KBM-7 (cell line): Measurements from ENCODE around the gene DIP2C.
"Not testable (repeated sequence)": the region's sequence is repeated elsewhere in the genome, so short reads cannot be mapped to it uniquely, and the experiment has no call there.

Source experiments
- DNase-seq: peaks from one replicate; pipeline ENCODE4 v3.0.0-alpha.2; 2015
- in situ Hi-C: fragments of 300-500 bp; cut with MboI; formaldehyde crosslinking; loops from 2 replicates; pipeline ENCODE4 v1.14.3; 2020; ENCODE audit warnings: low sequenced_read_pairs, low pct_unique_long_range_greater_than_20kb, mixed read lengths

DIP2C gene

GRCh38 chr10:398954-399353, 290.5 kb downstream of the DIP2C start:
- DNase-seq: no peak
- in situ Hi-C loops: no loop called here

GRCh38 chr10:397321-398068, 292.0 kb downstream of the DIP2C start:
- in situ Hi-C loops: no loop called here
- no peak for DNase-seq

GRCh38 chr10:396535-397220, 292.8 kb downstream of the DIP2C start:
- no peak for DNase-seq
- in situ Hi-C loops: no loop called here

- no peak for DNase-seq
- in situ Hi-C loops: no loop called here
These were observed 293.4 kb downstream of the DIP2C start for GRCh38 chr10:396107-396506.

- in situ Hi-C loops: no loop called here
- DNase-seq: no peak
These were observed 293.8 kb downstream of the DIP2C start for GRCh38 chr10:395665-396064.

GRCh38 chr10:394439-395101, 294.9 kb downstream of the DIP2C start:
- in situ Hi-C loops: not testable (repeated sequence)
- peak; percentile 3 for DNase-seq

- no peak for DNase-seq
- in situ Hi-C loops: no loop called here
These were observed 295.6 kb downstream of the DIP2C start for GRCh38 chr10:393787-394438.

GRCh38 chr10:393106-393745, 296.2 kb downstream of the DIP2C start:
- in situ Hi-C loops: no loop called here
- DNase-seq: no peak

GRCh38 chr10:392705-393037, 296.8 kb downstream of the DIP2C start:
- in situ Hi-C loops: no loop called here
- no peak for DNase-seq

GRCh38 chr10:391847-392704, 297.4 kb downstream of the DIP2C start:
- no peak for DNase-seq
- in situ Hi-C loops: no loop called here

- in situ Hi-C loops: no loop called here
- no peak for DNase-seq
These were observed 298.2 kb downstream of the DIP2C start for GRCh38 chr10:391305-391704.

GRCh38 chr10:390449-391100, 298.9 kb downstream of the DIP2C start:
- no peak for DNase-seq
- in situ Hi-C loops: no loop called here

- DNase-seq: no peak
- in situ Hi-C loops: no loop called here
These were observed 299.5 kb downstream of the DIP2C start for GRCh38 chr10:389836-390448.

- in situ Hi-C loops: no loop called here
- DNase-seq: no peak
These were observed 300.1 kb downstream of the DIP2C start for GRCh38 chr10:389261-389790.

GRCh38 chr10:388661-389045, 300.8 kb downstream of the DIP2C start:
- in situ Hi-C loops: no loop called here
- DNase-seq: no peak

GRCh38 chr10:387909-388660, 301.4 kb downstream of the DIP2C start:
- in situ Hi-C loops: no loop called here
- DNase-seq: peak; percentile 40

GRCh38 chr10:387593-387891, 301.9 kb downstream of the DIP2C start:
- no peak for DNase-seq
- in situ Hi-C loops: no loop called here
